Breast epithelium (tissue), 4 donors: ENCODE measurements around the gene ASB7. TPM values are rescaled to one million over a fixed set of nuclear protein-coding genes. Genes with fewer than 3 reads are reported as not detected.

ENCODE experiments used
- DNase-seq, 2 donors: peaks; one replicate each; pipeline ENCODE4 v3.0.0-alpha.2; 2019; ENCODE audit warnings: low spot score in 2 of 2
- H3K27ac ChIP-seq, 2 donors: fragments of 200-600 bp; sonication (generic) in 1 of 2; one replicate each; pipeline ENCODE4 v1.5.1; 2016 to 2019; ENCODE audit warnings: mild to moderate bottlenecking in 1 of 2
- H3K27me3 ChIP-seq, 2 donors: fragments of 200-600 bp; sonication (generic) in 1 of 2; one replicate each; pipeline versions ENCODE4 v1.5.1 to v1.6.0; 2017 to 2019; ENCODE audit warnings: control low read depth in 1 of 2, mild to moderate bottlenecking in 1 of 2
- H3K36me3 ChIP-seq: fragments of 200-600 bp; one replicate; pipeline ENCODE4 v1.5.1; 2019
- H3K4me1 ChIP-seq, 2 donors: fragments of 200-600 bp; sonication (generic); one replicate each; pipeline ENCODE4 v1.5.1; 2016 to 2019; ENCODE audit warnings: control low read depth in 1 of 2
- H3K4me3 ChIP-seq, 3 donors: fragments of 200-600 bp; sonication (generic); 1 replicate in 2 of 3; 2 replicates in 1 of 3; pipeline ENCODE4 v1.5.1; 2016 to 2019; ENCODE audit warnings: mild to moderate bottlenecking in 3 of 3, moderate library complexity in 2 of 3
- H3K9me3 ChIP-seq, 2 donors: fragments of 200-600 bp; sonication (generic) in 1 of 2; one replicate each; pipeline ENCODE4 v1.5.1; 2016 to 2019; ENCODE audit warnings: control low read depth in 1 of 2
- CTCF ChIP-seq, 3 donors: fragments of 450-650 bp; IDR thresholded peaks; one replicate each; pipeline ENCODE4 v1.5.1; 2016 to 2017; ENCODE audit warnings: antibody characterized with exemption in 3 of 3, mild to moderate bottlenecking in 3 of 3, moderate library complexity in 3 of 3
- POLR2A ChIP-seq: fragments of 450-650 bp; IDR thresholded peaks from one replicate; pipeline ENCODE4 v1.6.1; 2016; ENCODE audit warnings: antibody characterized with exemption, mild to moderate bottlenecking, moderate library complexity
- POLR2AphosphoS5 ChIP-seq, 3 donors: sonication (generic); formaldehyde crosslinking; IDR thresholded peaks; one replicate each; pipeline ENCODE4 v1.6.1; 2017; ENCODE audit warnings: antibody characterized with exemption in 3 of 3
- intact Hi-C: fragments of 100-400 bp; cut with DNase I; formaldehyde crosslinking; loops from one replicate; pipeline ENCODE4 v1.15.1; 2023; ENCODE audit warnings: low total_unique reads
- total RNA-seq, 3 donors: library from RNA; depleted of rRNA; stranded (reverse); fragments of >200 nt; gene quantifications; one replicate each; pipeline ENCODE4 v1.1.0, GENCODE V29; 2016

The ASB7 gene
- total RNA-seq, 3 donors from 2014 or later: 10.7 to 17.1 (median 12.1) TPM

- Histone ChIP-seq H3K4me3 (no peak overlapping the region), H3K27me3 (no peaks in the 10 kb centered on the region), H3K4me1 (no peaks in the 10 kb centered on the region), H3K9me3 (no peaks in the 10 kb centered on the region), H3K36me3 (no peaks in the 10 kb centered on the region), H3K27ac (no peak overlapping the region)
- DNase-seq: no peak
- no peak for TF ChIP-seq CTCF (IDR thresholded peaks at IDR 0.05)
- intact Hi-C loops: no loop called here
These were observed 36.8 kb upstream of the ASB7 start for GRCh38 chr15:100565591-100565990.

DNA sequence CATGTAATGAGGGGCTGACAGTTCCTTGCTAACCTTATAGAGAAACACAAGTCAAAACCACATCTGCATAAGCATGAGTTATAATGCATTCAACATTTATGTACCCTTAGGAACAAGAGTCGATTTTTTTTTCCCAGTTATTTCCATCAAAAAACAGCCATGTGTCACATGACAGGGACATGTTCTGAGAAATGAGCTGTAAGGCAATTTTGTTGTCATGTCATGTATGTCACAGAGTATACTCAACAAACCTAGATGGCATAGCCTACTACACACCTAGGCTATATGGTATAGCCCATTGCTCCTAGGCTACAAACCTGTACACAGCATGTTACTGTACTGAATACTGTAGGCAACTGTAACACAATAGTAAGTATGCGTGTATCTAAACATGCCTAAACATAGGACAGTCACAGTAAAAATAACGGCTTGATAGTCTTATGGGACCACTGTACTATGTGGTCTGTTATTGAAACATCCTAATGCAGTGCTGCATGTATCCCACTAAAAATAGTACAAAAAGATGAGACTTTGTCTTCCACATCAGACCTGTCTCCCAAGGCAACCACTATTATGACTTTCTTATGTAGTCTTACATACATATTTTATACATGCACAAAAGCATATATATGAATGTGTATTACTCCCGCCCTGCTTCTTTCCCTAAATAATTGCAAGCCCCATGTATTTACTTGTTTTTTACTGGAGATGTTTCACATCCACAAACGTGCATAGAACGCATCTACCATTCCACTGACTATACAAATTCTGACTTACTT, 35.4 kb upstream of the ASB7 start:
- H3K4me1 ChIP-seq: no peaks in the 10 kb centered on the region
- TF ChIP-seq CTCF (IDR thresholded peaks at IDR 0.05) (no peak), POLR2A (no peak), POLR2AphosphoS5 (IDR thresholded peaks at IDR 0.05) (no peak)
- no peaks in the 10 kb centered on the region for H3K27me3 ChIP-seq
- H3K27ac ChIP-seq: no peak overlapping the region
- no peak overlapping the region for H3K4me3 ChIP-seq
- DNase-seq: no peak
- no peaks in the 10 kb centered on the region for H3K36me3 ChIP-seq
- intact Hi-C loops: no loop called here
- H3K9me3 ChIP-seq: no peaks in the 10 kb centered on the region

DNA sequence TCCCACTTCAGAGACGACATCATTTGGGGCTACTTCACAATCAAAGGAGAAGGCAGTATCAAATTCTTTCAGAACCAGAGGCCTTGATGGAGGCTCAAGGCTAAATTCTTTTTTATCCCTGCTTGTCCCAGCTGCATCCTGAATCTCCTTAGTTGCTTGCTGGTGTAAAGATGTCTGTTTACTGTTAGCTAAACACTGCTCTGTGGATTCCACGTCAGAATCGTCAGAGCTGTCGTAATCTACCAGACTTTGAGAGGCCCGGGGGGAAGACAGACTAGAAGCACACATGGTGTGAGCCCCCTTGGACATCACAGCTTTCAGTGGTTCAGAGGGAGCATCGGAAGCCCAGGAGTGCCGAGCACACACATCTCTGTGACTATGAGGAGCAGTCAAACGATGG, 33.0 kb upstream of the ASB7 start:
- Histone ChIP-seq H3K36me3 (no peaks in the 10 kb centered on the region), H3K9me3 (no peaks in the 10 kb centered on the region), H3K4me3 (no peak overlapping the region), H3K27ac (no peak overlapping the region), H3K4me1 (no peaks in the 10 kb centered on the region), H3K27me3 (no peaks in the 10 kb centered on the region)
- no peak for DNase-seq
- intact Hi-C loops: no loop called here
- TF ChIP-seq POLR2AphosphoS5 (IDR thresholded peaks at IDR 0.05): no peak
- TF ChIP-seq CTCF (IDR thresholded peaks at IDR 0.05): no peak
- TF ChIP-seq POLR2A: no peak

- DNase-seq: no peak
- H3K4me1 ChIP-seq: no peaks in the 10 kb centered on the region
- no peaks in the 10 kb centered on the region for H3K27me3 ChIP-seq
- intact Hi-C loops: no loop called here
- TF ChIP-seq POLR2AphosphoS5 (IDR thresholded peaks at IDR 0.05) (no peak), POLR2A (no peak), CTCF (IDR thresholded peaks at IDR 0.05) (no peak)
- H3K9me3 ChIP-seq: no peaks in the 10 kb centered on the region
- no peaks in the 10 kb centered on the region for H3K36me3 ChIP-seq
- H3K27ac ChIP-seq: no peak overlapping the region
- H3K4me3 ChIP-seq: no peak overlapping the region
These were observed 32.1 kb upstream of the ASB7 start for GRCh38 chr15:100570275-100570674.

- Histone ChIP-seq H3K27ac (no peak overlapping the region), H3K4me1 (no peaks in the 10 kb centered on the region), H3K4me3 (no peak overlapping the region), H3K36me3 (no peaks in the 10 kb centered on the region), H3K27me3 (no peaks in the 10 kb centered on the region), H3K9me3 (no peaks in the 10 kb centered on the region)
- intact Hi-C loops: no loop called here
- DNase-seq: no peak
- TF ChIP-seq POLR2AphosphoS5 (IDR thresholded peaks at IDR 0.05) (no peak), CTCF (IDR thresholded peaks at IDR 0.05) (no peak)
These were observed 31.6 kb upstream of the ASB7 start for GRCh38 chr15:100570735-100571313.
